Sigmoid colon (tissue), 7 donors: ENCODE measurements around the gene LRP6. TPM values are rescaled to one million over a fixed set of nuclear protein-coding genes. Genes with fewer than 3 reads are reported as not detected.

Experiments used
- DNase-seq: peaks from one replicate; pipeline ENCODE4 v3.0.0-alpha.2; 2019
- H3K27ac ChIP-seq, 4 donors: fragments of 200-600 bp; sonication (generic); one replicate each; pipeline ENCODE4 v1.5.1; 2016 to 2019; ENCODE audit warnings: mild to moderate bottlenecking in 1 of 4
- H3K27me3 ChIP-seq, 3 donors: fragments of 200-600 bp; sonication (generic); one replicate each; pipeline ENCODE4 v1.5.1; 2019; ENCODE audit warnings: mild to moderate bottlenecking in 1 of 3
- H3K36me3 ChIP-seq, 4 donors: fragments of 200-600 bp; sonication (generic); one replicate each; pipeline ENCODE4 v1.5.1; 2016 to 2019
- H3K4me1 ChIP-seq, 4 donors: fragments of 200-600 bp; sonication (generic); one replicate each; pipeline ENCODE4 v1.5.1; 2017 to 2019
- H3K4me3 ChIP-seq, 4 donors: fragments of 200-600 bp; sonication (generic); one replicate each; pipeline ENCODE4 v1.5.1; 2017 to 2019; ENCODE audit warnings: mild to moderate bottlenecking in 2 of 4, moderate library complexity in 1 of 4
- H3K9me3 ChIP-seq, 4 donors: fragments of 200-600 bp in 3 of 4; sonication (generic) in 3 of 4; one replicate each; pipeline versions ENCODE4 v1.5.1 to v1.6.1; 2013 to 2019
- CTCF ChIP-seq, 4 experiments: fragments of 450-650 bp in 3 of 4; fragments of 200-600 bp in 1 of 4; IDR thresholded peaks; one replicate each; pipeline ENCODE4 v1.5.1; 2016 to 2019; ENCODE audit warnings: antibody characterized with exemption in 4 of 4, mild to moderate bottlenecking in 3 of 4, moderate library complexity in 2 of 4
- EP300 ChIP-seq, 4 donors: sonication (generic); formaldehyde crosslinking; IDR thresholded peaks; one replicate each; pipeline ENCODE4 v1.6.1; 2017; ENCODE audit warnings: antibody characterized with exemption in 4 of 4
- POLR2A ChIP-seq, 2 donors: fragments of 450-650 bp; IDR thresholded peaks; one replicate each; pipeline ENCODE4 v1.6.1; 2016; ENCODE audit warnings: antibody characterized with exemption in 2 of 2, mild to moderate bottlenecking in 2 of 2, moderate library complexity in 2 of 2
- POLR2AphosphoS5 ChIP-seq, 4 donors: sonication (generic); formaldehyde crosslinking; IDR thresholded peaks; one replicate each; pipeline ENCODE4 v1.6.1; 2017; ENCODE audit warnings: antibody characterized with exemption in 4 of 4
- WGBS, 2 donors: extraction: QIAGEN DNeasy Blood & Tissue Kit; methylation state at CpG; one replicate each; pipeline ENCODE4 v1.1.7; 2013; 5-methylcytosine and 5-hydroxymethylcytosine counted together
- intact Hi-C: fragments of 100-400 bp; cut with DNase I; formaldehyde crosslinking; loops from one replicate; pipeline ENCODE4 v1.15.1; 2023
- polyA plus RNA-seq, 3 donors: library from polyadenylated mRNA; stranded (reverse); fragments of 200-250 nt; gene quantifications; one replicate each; pipeline ENCODE4 v1.2.3, GENCODE V29; 2013
- total RNA-seq, 4 donors: library from RNA; depleted of rRNA; stranded (reverse); fragments of >200 nt; gene quantifications; one replicate each; pipeline ENCODE4 v1.1.0, GENCODE V29; 2016
- donor health status: healthy with polysubstance abuse.
- donor health status: Bipolar disorder and iron deficiency.
- donor health status: healthy.

Gene LRP6
- total and polyA plus RNA-seq, 7 donors = 1.8 to 55.1 (median 36.0) TPM

- intact Hi-C loops = no loop called here
- Histone ChIP-seq H3K9me3 (no peaks in the 10 kb centered on the region), H3K4me1 (peaks cover 0 to 25% (median 9%) of the 10 kb centered on the region in 4 donors), H3K36me3 (no peaks in the 10 kb centered on the region), H3K27me3 (no peaks in the 10 kb centered on the region), H3K4me3 (no peak overlapping the region), H3K27ac (no peak overlapping the region)
- TF ChIP-seq EP300 (IDR thresholded peaks at IDR 0.05) (no peak), CTCF (IDR thresholded peaks at IDR 0.05) (no peak), POLR2AphosphoS5 (IDR thresholded peaks at IDR 0.05) (no peak), POLR2A (IDR thresholded peaks at IDR 0.05) (no peak)
- WGBS, 2 donors = 80 to 89% methylated on average over 5 of the region's 5 CpGs
- DNase-seq = no peak
Measured at GRCh38 chr12:12210983-12211382, 55.9 kb downstream of the LRP6 start.

- intact Hi-C loops = no loop called here
- peaks cover 0 to 22% (median 9%) of the 10 kb centered on the region in 4 donors for H3K4me1 ChIP-seq
- no peak overlapping the region for H3K27ac ChIP-seq
- H3K36me3 ChIP-seq = no peaks in the 10 kb centered on the region
- TF ChIP-seq POLR2AphosphoS5 (IDR thresholded peaks at IDR 0.05) (no peak), POLR2A (IDR thresholded peaks at IDR 0.05) (no peak), CTCF (IDR thresholded peaks at IDR 0.05) (no peak)
- no peak overlapping the region for H3K4me3 ChIP-seq
- no peak for DNase-seq
- H3K27me3 ChIP-seq = no peaks in the 10 kb centered on the region
- WGBS, 2 donors = 90 to 91% methylated on average over 1 of the region's 1 CpG
- no peaks in the 10 kb centered on the region for H3K9me3 ChIP-seq
Measured at GRCh38 chr12:12210416-12210815, 56.4 kb downstream of the LRP6 start.

- no peak for DNase-seq
- H3K4me3 ChIP-seq = no peak overlapping the region
- TF ChIP-seq EP300 (IDR thresholded peaks at IDR 0.05) = no peak
- no peak for TF ChIP-seq POLR2A (IDR thresholded peaks at IDR 0.05)
- no peak for TF ChIP-seq CTCF (IDR thresholded peaks at IDR 0.05)
- intact Hi-C loops = no loop called here
- H3K36me3 ChIP-seq = no peaks in the 10 kb centered on the region
- 69 to 93% methylated on average over 3 of the region's 3 CpGs for WGBS, 2 donors
- H3K27me3 ChIP-seq = no peaks in the 10 kb centered on the region
- peaks cover 0 to 14% (median 3%) of the 10 kb centered on the region in 4 donors for H3K4me1 ChIP-seq
- no peaks in the 10 kb centered on the region for H3K9me3 ChIP-seq
- no peak overlapping the region for H3K27ac ChIP-seq
Measured at GRCh38 chr12:12209675-12210074, 57.2 kb downstream of the LRP6 start.

GRCh38 chr12:12209043-12209442, 57.8 kb downstream of the LRP6 start:
- WGBS, 2 donors = 32 to 59% methylated on average over 3 of the region's 3 CpGs

More at GRCh38 chr12:12209043-12209442, 57.8 kb downstream of the LRP6 start:
- H3K36me3 ChIP-seq = no peaks in the 10 kb centered on the region
- intact Hi-C loops = no loop called here
- H3K27me3 ChIP-seq = no peaks in the 10 kb centered on the region
- peaks cover 0 to 8% (median 0%) of the 10 kb centered on the region in 4 donors for H3K4me1 ChIP-seq
- no peak overlapping the region for H3K4me3 ChIP-seq
- DNase-seq = no peak
- TF ChIP-seq CTCF (IDR thresholded peaks at IDR 0.05) (no peak), POLR2A (IDR thresholded peaks at IDR 0.05) (no peak), POLR2AphosphoS5 (IDR thresholded peaks at IDR 0.05) (no peak), EP300 (IDR thresholded peaks at IDR 0.05) (no peak)
- no peaks in the 10 kb centered on the region for H3K9me3 ChIP-seq
- no peak overlapping the region for H3K27ac ChIP-seq
